ENCODE data around the gene NPEPL1.

NPEPL1 gene

DNA sequence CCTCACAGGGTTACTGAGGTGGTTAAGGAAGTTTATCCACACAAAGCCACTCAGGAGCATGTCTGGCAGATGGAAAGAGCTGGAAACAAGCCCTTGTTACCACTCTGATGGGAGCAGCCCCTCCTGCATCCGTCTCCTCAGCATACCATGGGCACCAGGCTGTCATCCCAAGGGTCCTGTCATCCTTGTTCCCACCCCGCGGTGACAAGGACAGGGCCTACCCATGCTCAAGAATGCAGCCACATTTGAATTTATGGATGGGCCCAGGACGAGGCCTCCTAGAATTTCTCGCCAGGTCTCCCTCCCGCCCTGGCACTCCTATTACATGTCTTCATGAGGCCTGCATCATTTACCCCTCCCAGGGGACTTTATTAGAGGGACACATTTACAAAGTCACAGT lies 60.0 kb downstream of the NPEPL1 start:
- TF ChIP-seq POLR2AphosphoS5 (IDR thresholded peaks at IDR 0.05; ENCODE audit: low read depth, low read length) (no peak), REST (IDR thresholded peaks at IDR 0.05; ENCODE audit: insufficient read depth in 1 of 2, low read depth in 2 of 2, low read length in 2 of 2) (no peak), SIN3A (IDR thresholded peaks at IDR 0.05; ENCODE audit: borderline replicate concordance, insufficient read depth, low read length) (no peak), TAF1 (IDR thresholded peaks at IDR 0.05; ENCODE audit: borderline replicate concordance, insufficient read depth, low read length) (no peak), FOXP2 (optimal IDR thresholded peaks at IDR 0.05; ENCODE audit: borderline replicate concordance, extremely low read depth, extremely low read length, insufficient read depth) (no peak)

DNA sequence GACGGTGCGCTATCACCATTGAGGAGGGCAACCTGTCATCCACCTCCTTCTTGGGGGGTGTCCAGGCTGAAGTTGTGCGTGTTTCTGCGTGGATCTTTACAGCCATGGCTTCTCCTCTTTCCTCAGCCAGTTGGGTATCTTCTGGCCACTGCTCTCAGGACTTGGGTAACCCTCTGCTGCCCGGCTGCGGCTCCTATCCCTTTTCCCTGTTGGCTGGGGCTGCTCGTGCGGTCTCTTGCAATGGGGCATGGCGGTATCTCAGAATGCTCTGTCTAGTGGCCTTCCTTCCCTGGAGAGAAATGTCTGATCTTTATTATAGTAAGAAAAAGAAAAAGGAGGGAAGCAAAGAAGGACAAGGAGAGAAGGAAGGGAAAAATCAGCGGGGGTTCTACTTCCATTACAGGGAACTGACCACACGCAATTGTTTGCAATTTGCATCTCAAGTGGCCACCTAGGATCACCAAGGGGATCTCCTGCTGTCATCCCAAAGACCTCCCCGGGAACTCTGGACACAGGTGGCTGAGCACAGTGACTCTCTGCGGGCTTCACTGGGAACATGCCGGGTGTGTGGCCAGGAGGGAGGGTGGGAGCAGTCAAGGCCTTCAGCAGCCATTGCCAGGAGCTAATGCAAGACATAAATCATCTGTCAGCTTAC lies 60.8 kb downstream of the NPEPL1 start:
- no peak for TF ChIP-seq REST (IDR thresholded peaks at IDR 0.05; ENCODE audit: insufficient read depth in 1 of 2, low read depth in 2 of 2, low read length in 2 of 2)

DNA sequence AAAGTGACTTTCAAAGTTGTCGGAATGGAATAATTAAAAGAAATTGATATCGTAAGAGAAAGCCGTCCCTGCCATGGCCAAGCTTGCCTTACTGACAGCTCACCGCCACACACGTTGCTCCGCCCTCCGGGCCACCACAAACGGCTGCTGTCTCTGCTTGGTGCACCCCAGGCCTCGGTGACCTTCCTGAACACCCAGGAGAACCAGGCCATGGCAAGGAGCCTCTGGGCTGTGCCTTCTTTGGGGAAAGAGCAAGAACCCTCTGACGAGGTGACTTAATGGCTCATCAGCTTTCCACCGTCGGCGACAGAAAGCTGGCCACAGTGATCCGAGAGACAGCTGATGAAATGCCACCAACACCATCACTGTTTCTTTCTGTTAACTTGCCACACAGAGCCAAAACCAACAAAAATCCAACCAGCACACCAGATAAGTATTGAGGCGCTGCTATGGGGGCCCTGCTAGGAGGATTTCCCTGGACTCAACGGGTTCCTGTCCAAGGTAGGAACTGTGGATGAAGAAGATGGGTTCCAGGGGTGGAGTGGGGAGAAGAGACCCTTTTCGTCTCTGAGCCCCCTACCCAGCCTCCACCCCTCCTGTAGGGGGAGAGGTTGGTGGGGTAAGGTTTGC lies 61.4 kb downstream of the NPEPL1 start:
- TF ChIP-seq POLR2AphosphoS5 (IDR thresholded peaks at IDR 0.05; ENCODE audit: low read depth, low read length) = no peak
- TF ChIP-seq TAF1 (IDR thresholded peaks at IDR 0.05; ENCODE audit: borderline replicate concordance, insufficient read depth, low read length) = no peak
- no peak for TF ChIP-seq REST (IDR thresholded peaks at IDR 0.05; ENCODE audit: insufficient read depth in 1 of 2, low read depth in 2 of 2, low read length in 2 of 2)
- no peak for TF ChIP-seq SIN3A (IDR thresholded peaks at IDR 0.05; ENCODE audit: borderline replicate concordance, insufficient read depth, low read length)
- TF ChIP-seq FOXP2 (optimal IDR thresholded peaks at IDR 0.05; ENCODE audit: borderline replicate concordance, extremely low read depth, extremely low read length, insufficient read depth) = no peak

DNA sequence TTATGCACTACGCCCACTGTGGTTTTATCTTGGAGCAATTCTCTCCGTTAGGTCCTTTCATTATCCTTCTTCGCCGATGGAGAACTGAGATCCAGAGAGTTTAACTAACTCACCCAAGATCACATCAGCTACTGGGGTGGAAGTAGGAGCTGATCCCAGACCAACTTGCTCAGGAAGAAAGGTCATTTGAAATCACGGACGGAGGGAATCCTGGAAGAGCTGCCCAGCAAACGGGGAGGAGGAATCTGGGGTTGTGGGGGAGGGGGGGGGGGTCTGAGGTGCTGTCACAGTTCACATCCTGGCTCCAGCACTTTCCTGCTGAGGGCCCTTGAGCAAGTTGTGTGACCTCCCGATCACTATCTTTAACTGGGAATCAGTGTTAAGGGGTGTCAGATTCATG lies 62.0 kb downstream of the NPEPL1 start:
- TF ChIP-seq TAF1 (IDR thresholded peaks at IDR 0.05; ENCODE audit: borderline replicate concordance, insufficient read depth, low read length) (no peak), SIN3A (IDR thresholded peaks at IDR 0.05; ENCODE audit: borderline replicate concordance, insufficient read depth, low read length) (no peak), REST (IDR thresholded peaks at IDR 0.05; ENCODE audit: insufficient read depth in 1 of 2, low read depth in 2 of 2, low read length in 2 of 2) (no peak), POLR2AphosphoS5 (IDR thresholded peaks at IDR 0.05; ENCODE audit: low read depth, low read length) (no peak), FOXP2 (optimal IDR thresholded peaks at IDR 0.05; ENCODE audit: borderline replicate concordance, extremely low read depth, extremely low read length, insufficient read depth) (no peak)

Measured in PFSK-1 (cell line).